K562 (cell line): Measurements from ENCODE around the gene KCNJ15. TPM values are rescaled to one million over a fixed set of nuclear protein-coding genes. Genes with fewer than 3 reads are reported as not detected.

ENCODE experiments used
- ATAC-seq: fragments of 200-7000 bp; cut with Tn5 transposase; 3 replicates; pipeline ENCODE4 v1.9.1; 2020; ENCODE audit warnings: moderate library complexity
- BruUV-seq: library from RNA; stranded (reverse); fragments of 400-500 nt; replicated peaks from 2 replicates; lab custom pipeline; 2021; lab: Mats Ljungman, UMichigan
- CTCF ChIA-PET: fragments of 300-600 bp; formaldehyde crosslinking; extraction: SDS; loops from one replicate; lab custom pipeline; 2021; ENCODE audit warnings: low intra/inter-chr PET ratio; lab: Yijun Ruan, JAX
- POLR2A ChIA-PET: fragments of 300-600, 350-650 bp; sonication (Branson Sonifier 250); formaldehyde crosslinking; extraction: SDS; loops from one replicate; lab custom pipeline; 2021; ENCODE audit warnings: antibody characterized with exemption, inconsistent platforms; lab: Yijun Ruan, JAX
- DNase-seq, 4 experiments: peaks; one replicate each; pipeline versions ENCODE4 v3.0.0 to v3.0.0-alpha.2; 2011 to 2018; ENCODE audit warnings: low spot score in 3 of 4, mixed read lengths in 3 of 4; ENCODE audit errors: extremely low read depth in 1 of 4
- FAIRE-seq: peaks from 2 replicates; lab custom pipeline; 2011; peaks lifted over from hg19 to GRCh38; lab: Jason Lieb, UNC
- H2AFZ ChIP-seq: 2 replicates; pipeline ENCODE4 v1.6.0; 2011; ENCODE audit warnings: low read depth, low read length, control low read depth, inconsistent platforms
- H3K27ac ChIP-seq: fragments of 200-600 bp; 3 replicates; pipeline ENCODE4 v1.8.0; 2011; ENCODE audit warnings: low read depth, mild to moderate bottlenecking, control low read depth, inconsistent platforms, low read length, moderate library complexity, mixed read lengths; ENCODE audit errors: extremely low read depth
- H3K27me3 ChIP-seq, 2 experiments: fragments of 300-600 bp in 1 of 2; 2 replicates in 1 of 2; 3 replicates in 1 of 2; pipeline versions ENCODE4 v1.6.0 to v1.8.0; 2011; ENCODE audit warnings: inconsistent platforms in 2 of 2, low read length in 2 of 2, mild to moderate bottlenecking in 1 of 2, mixed read lengths in 1 of 2, moderate library complexity in 1 of 2; ENCODE audit not compliant: control insufficient read depth in 2 of 2, insufficient read depth in 2 of 2
- H3K36me3 ChIP-seq: fragments of 300-600 bp; 3 replicates; pipeline ENCODE4 v1.8.0; 2011; ENCODE audit warnings: mild to moderate bottlenecking, low read length, inconsistent platforms; ENCODE audit not compliant: control insufficient read depth, insufficient read depth
- H3K4me1 ChIP-seq, 2 experiments: fragments of 200-600 bp in 1 of 2; replicated peaks in 1 of 2; 2 replicates in 1 of 2; 3 replicates in 1 of 2; pipeline versions ENCODE4 v1.5.1 to v1.8.0; 2011; ENCODE audit warnings: inconsistent platforms in 2 of 2, low read length in 2 of 2, mild to moderate bottlenecking in 1 of 2, mixed read lengths in 1 of 2, moderate library complexity in 1 of 2; ENCODE audit not compliant: control insufficient read depth in 2 of 2, insufficient read depth in 2 of 2
- H3K4me2 ChIP-seq: 2 replicates; pipeline ENCODE4 v1.6.1; 2011; ENCODE audit warnings: low read length, control low read depth, inconsistent platforms, mixed read lengths; ENCODE audit not compliant: insufficient read depth
- H3K4me3 ChIP-seq: fragments of 200-600 bp; sonication (generic), shearing (Covaris generic); 2 replicates; pipeline ENCODE4 v1.5.1; 2016; ENCODE audit warnings: control low read depth, inconsistent platforms
- H3K79me2 ChIP-seq: fragments of 200-600 bp; 3 replicates; pipeline ENCODE4 v1.8.0; 2011; ENCODE audit warnings: low read length, inconsistent platforms; ENCODE audit not compliant: control insufficient read depth, insufficient read depth
- H3K9ac ChIP-seq, 2 experiments: 2 replicates each; pipeline versions ENCODE4 v1.6.0 to v1.6.1; 2011; ENCODE audit warnings: low read depth in 2 of 2, low read length in 2 of 2, control low read depth in 1 of 2, inconsistent platforms in 1 of 2, mild to moderate bottlenecking in 1 of 2, mixed read lengths in 1 of 2; ENCODE audit not compliant: insufficient read depth in 1 of 2
- H3K9me1 ChIP-seq: one replicate; pipeline ENCODE4 v1.6.0; 2011; ENCODE audit warnings: inconsistent platforms, mild to moderate bottlenecking, low read length, moderate library complexity; ENCODE audit not compliant: control insufficient read depth, insufficient read depth
- H3K9me3 ChIP-seq: replicated peaks from 2 replicates; pipeline ENCODE4 v1.5.1; 2011; ENCODE audit warnings: low read depth, low read length, inconsistent platforms; ENCODE audit not compliant: control insufficient read depth, insufficient read depth
- H4K20me1 ChIP-seq: replicated peaks from 2 replicates; pipeline ENCODE4 v1.6.1; 2011; ENCODE audit warnings: low read length, inconsistent platforms, mixed read lengths; ENCODE audit not compliant: control insufficient read depth, insufficient read depth
- CBFA2T3 ChIP-seq: fragments of 450-650 bp; IDR thresholded peaks from 2 replicates; pipeline ENCODE4 v1.6.1; 2017
- GMEB1 ChIP-seq: fragments of 250-450 bp; sonication (Bioruptor Pico); IDR thresholded peaks from 2 replicates; pipeline ENCODE4 v1.4.0; 2020; ENCODE audit warnings: mild to moderate bottlenecking
- HIVEP1 ChIP-seq: fragments of 250-450 bp; sonication (Bioruptor Pico); IDR thresholded peaks from 2 replicates; pipeline ENCODE4 v1.4.0; 2020; ENCODE audit warnings: mild to moderate bottlenecking
- MECOM ChIP-seq: fragments of 250-450 bp; sonication (Bioruptor Pico); IDR thresholded peaks from 2 replicates; pipeline ENCODE4 v1.8.0; 2022; ENCODE audit warnings: inconsistent platforms
- RHOXF2B ChIP-seq: fragments of 250-450 bp; sonication (Bioruptor Pico); conservative IDR thresholded peaks from 2 replicates; pipeline ENCODE4 v1.5.1; 2021
- ZNF277 ChIP-seq: fragments of 250-450 bp; sonication (Bioruptor Pico); IDR thresholded peaks from 2 replicates; pipeline ENCODE4 v1.8.0; 2022; ENCODE audit warnings: inconsistent platforms, mild to moderate bottlenecking, moderate library complexity, borderline replicate concordance
- ZNF57 ChIP-seq: fragments of 450-650 bp; formaldehyde crosslinking; IDR thresholded peaks from 2 replicates; pipeline ENCODE4 v1.4.0; 2020; ENCODE audit warnings: mild to moderate bottlenecking, moderate library complexity
- WGBS: fragments of 100-300 bp; shearing (Covaris generic); methylation state at CpG from one replicate; pipeline ENCODE4 v1.1.6; 2016; ENCODE audit warnings: low coverage, mixed read lengths; ENCODE audit not compliant: insufficient coverage; ENCODE audit errors: missing lambda C conversion rate; 5-methylcytosine and 5-hydroxymethylcytosine counted together
- in situ Hi-C: fragments of 300-500 bp; cut with MboI; formaldehyde crosslinking; loops from 4 replicates; pipeline ENCODE4 v1.15.0; 2018; ENCODE audit warnings: inconsistent platforms, mixed read lengths
- intact Hi-C: fragments of 100-400 bp; cut with micrococcal nuclease; formaldehyde crosslinking; loops from 2 replicates; pipeline ENCODE4 v1.14.2; 2022
- polyA plus RNA-seq, 8 experiments: library from polyadenylated mRNA; depleted of rRNA in 4 of 8; stranded (reverse) in 5 of 8; unstranded in 3 of 8; fragments of >200 nt; fragmentation: Nextera tagmentation in 2 of 8; fragmentation: Illumina TruSeq in 1 of 8; extraction: Ambion mirVana in 2 of 8; extraction: Trizol in 1 of 8; gene quantifications; 2 replicates each; pipeline versions ENCODE4 v1.2.1 to v1.2.3, GENCODE V29; 2011 to 2014; ENCODE audit warnings: inconsistent platforms in 1 of 8, missing spikeins in 1 of 8
- total RNA-seq, 7 experiments: library from RNA; depleted of rRNA in 6 of 7; stranded (reverse); fragments of >200 nt in 6 of 7; fragmentation: Illumina TruSeq in 2 of 7; extraction: Trizol in 2 of 7; gene quantifications; 2 replicates each; pipeline versions ENCODE4 v1.2.1 to v1.2.3, GENCODE V29; 2011 to 2021; ENCODE audit warnings: low replicate concordance in 1 of 7

The KCNJ15 gene
- total and polyA plus RNA-seq, 9 of the 15 experiments (the other 6 are each of a cell fraction or from before 2014, with no cell fraction given) = 0.20 to 3.0 (median 0.72) TPM; not detected in 1

GRCh38 chr21:38315122-38315521, 58.3 kb downstream of the KCNJ15 start:
- no peaks in the 10 kb centered on the region for H3K9me3 ChIP-seq
- H3K27me3 ChIP-seq = peaks cover 0 to 15% of the 10 kb centered on the region in 2 experiments; a peak in 3 of 5 replicates
- no peak for TF ChIP-seq ZNF277 (CRISPR knock-in tag)
- no peak for TF ChIP-seq MECOM
- TF ChIP-seq ZNF57 (CRISPR knock-in tag) = no peak
- TF ChIP-seq CBFA2T3 = no peak
- TF ChIP-seq GMEB1 (CRISPR knock-in tag) = no peak
- no peak for TF ChIP-seq HIVEP1 (CRISPR knock-in tag)
- TF ChIP-seq RHOXF2B = no peak
- WGBS = 0% methylated on average over 2 of the region's 2 CpGs
- H3K4me2 ChIP-seq = no peak overlapping the region
- FAIRE-seq = no peak
- no peaks in the 10 kb centered on the region for H3K4me1 ChIP-seq
- no peak for DNase-seq
- H3K9me1 ChIP-seq = no peaks in the 10 kb centered on the region
- in situ Hi-C loops = no loop called here
- ChIA-PET CTCF (no interaction called here), POLR2A (interaction anchor here (0.9 kb wide), 1 partner anchor 12 kb away, joined by 3 read pairs; no protein-coding TSS in a partner anchor)
- no peak overlapping the region for H3K4me3 ChIP-seq
- BruUV-seq = no TSS peak
- no peak overlapping the region for H3K27ac ChIP-seq
- H3K79me2 ChIP-seq = no peaks in the 10 kb centered on the region
- H3K9ac ChIP-seq = no peak overlapping the region
- intact Hi-C loops = no loop called here
- H4K20me1 ChIP-seq = no peaks in the 10 kb centered on the region
- no peak for ATAC-seq
- no peak overlapping the region for H2AFZ ChIP-seq
- no peaks in the 10 kb centered on the region for H3K36me3 ChIP-seq
